ENCODE data around the gene SOX10. TPM values are rescaled to one million over a fixed set of nuclear protein-coding genes. Genes with fewer than 3 reads are reported as not detected.

SOX10 gene
- total and polyA plus RNA-seq, 9 of the 15 experiments (the other 6 are each of a cell fraction or from before 2014, with no cell fraction given): not detected

GRCh38 chr22:38007330-38007902, 23.1 kb upstream of the SOX10 start (continued):
- TF ChIP-seq, protein P1, sequence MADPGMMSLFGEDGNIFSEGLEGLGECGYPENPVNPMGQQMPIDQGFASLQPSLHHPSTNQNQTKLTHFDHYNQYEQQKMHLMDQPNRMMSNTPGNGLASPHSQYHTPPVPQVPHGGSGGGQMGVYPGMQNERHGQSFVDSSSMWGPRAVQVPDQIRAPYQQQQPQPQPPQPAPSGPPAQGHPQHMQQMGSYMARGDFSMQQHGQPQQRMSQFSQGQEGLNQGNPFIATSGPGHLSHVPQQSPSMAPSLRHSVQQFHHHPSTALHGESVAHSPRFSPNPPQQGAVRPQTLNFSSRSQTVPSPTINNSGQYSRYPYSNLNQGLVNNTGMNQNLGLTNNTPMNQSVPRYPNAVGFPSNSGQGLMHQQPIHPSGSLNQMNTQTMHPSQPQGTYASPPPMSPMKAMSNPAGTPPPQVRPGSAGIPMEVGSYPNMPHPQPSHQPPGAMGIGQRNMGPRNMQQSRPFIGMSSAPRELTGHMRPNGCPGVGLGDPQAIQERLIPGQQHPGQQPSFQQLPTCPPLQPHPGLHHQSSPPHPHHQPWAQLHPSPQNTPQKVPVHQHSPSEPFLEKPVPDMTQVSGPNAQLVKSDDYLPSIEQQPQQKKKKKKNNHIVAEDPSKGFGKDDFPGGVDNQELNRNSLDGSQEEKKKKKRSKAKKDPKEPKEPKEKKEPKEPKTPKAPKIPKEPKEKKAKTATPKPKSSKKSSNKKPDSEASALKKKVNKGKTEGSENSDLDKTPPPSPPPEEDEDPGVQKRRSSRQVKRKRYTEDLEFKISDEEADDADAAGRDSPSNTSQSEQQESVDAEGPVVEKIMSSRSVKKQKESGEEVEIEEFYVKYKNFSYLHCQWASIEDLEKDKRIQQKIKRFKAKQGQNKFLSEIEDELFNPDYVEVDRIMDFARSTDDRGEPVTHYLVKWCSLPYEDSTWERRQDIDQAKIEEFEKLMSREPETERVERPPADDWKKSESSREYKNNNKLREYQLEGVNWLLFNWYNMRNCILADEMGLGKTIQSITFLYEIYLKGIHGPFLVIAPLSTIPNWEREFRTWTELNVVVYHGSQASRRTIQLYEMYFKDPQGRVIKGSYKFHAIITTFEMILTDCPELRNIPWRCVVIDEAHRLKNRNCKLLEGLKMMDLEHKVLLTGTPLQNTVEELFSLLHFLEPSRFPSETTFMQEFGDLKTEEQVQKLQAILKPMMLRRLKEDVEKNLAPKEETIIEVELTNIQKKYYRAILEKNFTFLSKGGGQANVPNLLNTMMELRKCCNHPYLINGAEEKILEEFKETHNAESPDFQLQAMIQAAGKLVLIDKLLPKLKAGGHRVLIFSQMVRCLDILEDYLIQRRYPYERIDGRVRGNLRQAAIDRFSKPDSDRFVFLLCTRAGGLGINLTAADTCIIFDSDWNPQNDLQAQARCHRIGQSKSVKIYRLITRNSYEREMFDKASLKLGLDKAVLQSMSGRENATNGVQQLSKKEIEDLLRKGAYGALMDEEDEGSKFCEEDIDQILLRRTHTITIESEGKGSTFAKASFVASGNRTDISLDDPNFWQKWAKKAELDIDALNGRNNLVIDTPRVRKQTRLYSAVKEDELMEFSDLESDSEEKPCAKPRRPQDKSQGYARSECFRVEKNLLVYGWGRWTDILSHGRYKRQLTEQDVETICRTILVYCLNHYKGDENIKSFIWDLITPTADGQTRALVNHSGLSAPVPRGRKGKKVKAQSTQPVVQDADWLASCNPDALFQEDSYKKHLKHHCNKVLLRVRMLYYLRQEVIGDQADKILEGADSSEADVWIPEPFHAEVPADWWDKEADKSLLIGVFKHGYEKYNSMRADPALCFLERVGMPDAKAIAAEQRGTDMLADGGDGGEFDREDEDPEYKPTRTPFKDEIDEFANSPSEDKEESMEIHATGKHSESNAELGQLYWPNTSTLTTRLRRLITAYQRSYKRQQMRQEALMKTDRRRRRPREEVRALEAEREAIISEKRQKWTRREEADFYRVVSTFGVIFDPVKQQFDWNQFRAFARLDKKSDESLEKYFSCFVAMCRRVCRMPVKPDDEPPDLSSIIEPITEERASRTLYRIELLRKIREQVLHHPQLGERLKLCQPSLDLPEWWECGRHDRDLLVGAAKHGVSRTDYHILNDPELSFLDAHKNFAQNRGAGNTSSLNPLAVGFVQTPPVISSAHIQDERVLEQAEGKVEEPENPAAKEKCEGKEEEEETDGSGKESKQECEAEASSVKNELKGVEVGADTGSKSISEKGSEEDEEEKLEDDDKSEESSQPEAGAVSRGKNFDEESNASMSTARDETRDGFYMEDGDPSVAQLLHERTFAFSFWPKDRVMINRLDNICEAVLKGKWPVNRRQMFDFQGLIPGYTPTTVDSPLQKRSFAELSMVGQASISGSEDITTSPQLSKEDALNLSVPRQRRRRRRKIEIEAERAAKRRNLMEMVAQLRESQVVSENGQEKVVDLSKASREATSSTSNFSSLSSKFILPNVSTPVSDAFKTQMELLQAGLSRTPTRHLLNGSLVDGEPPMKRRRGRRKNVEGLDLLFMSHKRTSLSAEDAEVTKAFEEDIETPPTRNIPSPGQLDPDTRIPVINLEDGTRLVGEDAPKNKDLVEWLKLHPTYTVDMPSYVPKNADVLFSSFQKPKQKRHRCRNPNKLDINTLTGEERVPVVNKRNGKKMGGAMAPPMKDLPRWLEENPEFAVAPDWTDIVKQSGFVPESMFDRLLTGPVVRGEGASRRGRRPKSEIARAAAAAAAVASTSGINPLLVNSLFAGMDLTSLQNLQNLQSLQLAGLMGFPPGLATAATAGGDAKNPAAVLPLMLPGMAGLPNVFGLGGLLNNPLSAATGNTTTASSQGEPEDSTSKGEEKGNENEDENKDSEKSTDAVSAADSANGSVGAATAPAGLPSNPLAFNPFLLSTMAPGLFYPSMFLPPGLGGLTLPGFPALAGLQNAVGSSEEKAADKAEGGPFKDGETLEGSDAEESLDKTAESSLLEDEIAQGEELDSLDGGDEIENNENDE (IDR thresholded peaks at IDR 0.05; ENCODE audit: low read depth, low read length): no peak
- TF ChIP-seq KAT2B (IDR thresholded peaks at IDR 0.05; ENCODE audit: low read depth, low read length): no peak
- TF ChIP-seq NCOA1 (IDR thresholded peaks at IDR 0.05; ENCODE audit: low read depth): no peak
- no peak for TF ChIP-seq ZFX (CRISPR knock-in tag; IDR thresholded peaks at IDR 0.05)
- TF ChIP-seq RFX5 (IDR thresholded peaks at IDR 0.05; ENCODE audit: low read depth, low read length): no peak
